ENCODE data around the gene PKMYT1. TPM values are rescaled to one million over a fixed set of nuclear protein-coding genes. Genes with fewer than 3 reads are reported as not detected.

Gene PKMYT1
- total RNA-seq, 6 experiments from 2014 or later, result 0.68 to 6.5 (median 1.7) TPM

DNA sequence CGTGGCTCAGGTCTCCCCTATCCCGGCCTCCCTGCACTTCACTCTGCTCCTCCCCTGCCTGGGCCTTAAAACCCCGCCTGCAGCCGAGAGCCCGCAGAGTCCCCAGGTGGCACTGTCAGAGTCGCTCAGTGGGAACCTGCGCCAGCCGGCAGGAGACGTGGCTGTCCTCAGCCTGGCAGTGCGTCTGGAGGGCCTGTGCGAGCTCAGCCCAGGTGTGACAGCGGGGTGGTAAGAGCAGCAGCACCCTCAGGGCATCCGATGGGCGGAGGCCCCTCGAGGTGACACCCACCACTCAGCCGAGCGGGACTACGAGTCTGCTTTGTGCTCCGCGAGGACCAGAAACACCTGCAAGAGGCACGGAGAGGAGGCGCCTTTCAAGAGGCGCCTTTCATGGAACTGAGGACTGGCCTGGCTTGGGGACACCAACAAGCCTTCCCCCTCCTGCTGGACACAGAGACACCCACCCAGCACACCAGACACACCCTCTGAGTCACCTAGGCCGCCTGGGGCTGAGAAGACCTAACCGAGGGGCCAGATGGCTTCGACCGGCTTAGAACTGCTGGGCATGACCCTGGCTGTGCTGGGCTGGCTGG, 32.7 kb upstream of the PKMYT1 start, which contains the start of gene CLDN9:
CLDN9 (plus strand) TSS at position 96 of the 593 bp plus-strand sequence; CDS start at position 536, 440 bp downstream.
- TF ChIP-seq POLR2A (IDR thresholded peaks at IDR 0.05), result no peak
- TF ChIP-seq, protein P1, sequence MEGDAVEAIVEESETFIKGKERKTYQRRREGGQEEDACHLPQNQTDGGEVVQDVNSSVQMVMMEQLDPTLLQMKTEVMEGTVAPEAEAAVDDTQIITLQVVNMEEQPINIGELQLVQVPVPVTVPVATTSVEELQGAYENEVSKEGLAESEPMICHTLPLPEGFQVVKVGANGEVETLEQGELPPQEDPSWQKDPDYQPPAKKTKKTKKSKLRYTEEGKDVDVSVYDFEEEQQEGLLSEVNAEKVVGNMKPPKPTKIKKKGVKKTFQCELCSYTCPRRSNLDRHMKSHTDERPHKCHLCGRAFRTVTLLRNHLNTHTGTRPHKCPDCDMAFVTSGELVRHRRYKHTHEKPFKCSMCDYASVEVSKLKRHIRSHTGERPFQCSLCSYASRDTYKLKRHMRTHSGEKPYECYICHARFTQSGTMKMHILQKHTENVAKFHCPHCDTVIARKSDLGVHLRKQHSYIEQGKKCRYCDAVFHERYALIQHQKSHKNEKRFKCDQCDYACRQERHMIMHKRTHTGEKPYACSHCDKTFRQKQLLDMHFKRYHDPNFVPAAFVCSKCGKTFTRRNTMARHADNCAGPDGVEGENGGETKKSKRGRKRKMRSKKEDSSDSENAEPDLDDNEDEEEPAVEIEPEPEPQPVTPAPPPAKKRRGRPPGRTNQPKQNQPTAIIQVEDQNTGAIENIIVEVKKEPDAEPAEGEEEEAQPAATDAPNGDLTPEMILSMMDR (IDR thresholded peaks at IDR 0.05), result no peak
- Histone ChIP-seq H3K27ac (no peak within 1 kb of the TSS), H3K27me3 (no peaks in the 10 kb centered on the region), H3K4me3 (no peak within 1 kb of the TSS), H3K9me3 (no peaks in the 10 kb centered on the region), H3K36me3 (no peaks in the 10 kb centered on the region), H3K4me1 (peaks cover 0 to 10% (median 4%) of the 10 kb centered on the region in 4 donors)
- DNase-seq (no peak), ATAC-seq (peak in 1 of 4 donors; percentile 5)
- WGBS (ENCODE audit: insufficient coverage, low coverage, low lambda C conversion rate, missing lambda C conversion rate), result 52% methylated on average over 12 of the region's 27 CpGs
- intact Hi-C loops (cut with DNase I), result no loop called here

- Histone ChIP-seq H3K9me3 (no peaks in the 10 kb centered on the region), H3K4me1 (peaks cover 0 to 17% (median 7%) of the 10 kb centered on the region in 4 donors), H3K4me3 (no peak overlapping the region), H3K27ac (no peak overlapping the region), H3K36me3 (no peaks in the 10 kb centered on the region), H3K27me3 (no peaks in the 10 kb centered on the region)
- TF ChIP-seq, protein P1 (IDR thresholded peaks at IDR 0.05), result no peak
- DNase-seq (no peak), ATAC-seq (no peak)
- intact Hi-C loops (cut with DNase I), result no loop called here
- 36% methylated on average over 8 of the region's 19 CpGs for WGBS (ENCODE audit: insufficient coverage, low coverage, low lambda C conversion rate, missing lambda C conversion rate)
These were observed 32.0 kb upstream of the PKMYT1 start for GRCh38 chr16:3012246-3012645.

DNA sequence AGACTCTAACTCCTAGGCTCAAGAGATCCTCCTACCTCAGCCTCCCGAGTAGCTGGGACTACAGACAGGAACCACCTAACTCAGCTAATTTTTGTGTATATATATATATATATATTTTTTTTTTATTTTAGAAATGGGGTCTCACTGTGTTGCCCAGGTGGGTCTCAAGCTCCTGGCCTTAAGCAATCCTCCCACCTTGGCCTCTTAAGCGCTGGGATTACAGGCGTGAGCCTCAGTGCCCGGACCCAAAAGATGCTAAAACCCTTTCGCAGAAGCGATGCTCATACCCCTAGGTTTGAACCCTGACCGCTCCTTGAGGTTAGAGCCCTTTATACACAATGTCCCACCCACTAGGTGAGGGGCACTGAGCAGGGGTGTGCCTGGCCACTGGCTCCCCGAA, 30.3 kb upstream of the PKMYT1 start:
- Histone ChIP-seq H3K27ac (no peak overlapping the region), H3K4me3 (no peak overlapping the region), H3K9me3 (no peaks in the 10 kb centered on the region), H3K27me3 (no peaks in the 10 kb centered on the region), H3K4me1 (peaks cover 0 to 34% (median 18%) of the 10 kb centered on the region in 4 donors), H3K36me3 (no peaks in the 10 kb centered on the region)
- 94% methylated on average over 7 of the region's 8 CpGs for WGBS (ENCODE audit: insufficient coverage, low coverage, low lambda C conversion rate, missing lambda C conversion rate)
- intact Hi-C loops (cut with DNase I), result no loop called here
- DNase-seq, result no peak
- no peak for TF ChIP-seq POLR2A (IDR thresholded peaks at IDR 0.05)
- TF ChIP-seq, protein P1 (IDR thresholded peaks at IDR 0.05), result no peak
- ATAC-seq, result no peak

- ATAC-seq (no peak), DNase-seq (no peak)
- 68% methylated on average over 6 of the region's 21 CpGs for WGBS (ENCODE audit: insufficient coverage, low coverage, low lambda C conversion rate, missing lambda C conversion rate)
- intact Hi-C loops (cut with DNase I), result no loop called here
- Histone ChIP-seq H3K27ac (no peak overlapping the region), H3K9me3 (no peaks in the 10 kb centered on the region), H3K4me3 (no peak overlapping the region), H3K36me3 (no peaks in the 10 kb centered on the region), H3K27me3 (no peaks in the 10 kb centered on the region), H3K4me1 (peaks cover 0 to 40% (median 18%) of the 10 kb centered on the region in 4 donors)
- TF ChIP-seq, protein P1 (IDR thresholded peaks at IDR 0.05), result no peak
- TF ChIP-seq POLR2A (IDR thresholded peaks at IDR 0.05), result no peak
These were observed 29.5 kb upstream of the PKMYT1 start for GRCh38 chr16:3009568-3010390.

All from right lobe of liver (tissue), 6 donors.